Measurements from ENCODE around the gene LCK.

Gene LCK

DNA sequence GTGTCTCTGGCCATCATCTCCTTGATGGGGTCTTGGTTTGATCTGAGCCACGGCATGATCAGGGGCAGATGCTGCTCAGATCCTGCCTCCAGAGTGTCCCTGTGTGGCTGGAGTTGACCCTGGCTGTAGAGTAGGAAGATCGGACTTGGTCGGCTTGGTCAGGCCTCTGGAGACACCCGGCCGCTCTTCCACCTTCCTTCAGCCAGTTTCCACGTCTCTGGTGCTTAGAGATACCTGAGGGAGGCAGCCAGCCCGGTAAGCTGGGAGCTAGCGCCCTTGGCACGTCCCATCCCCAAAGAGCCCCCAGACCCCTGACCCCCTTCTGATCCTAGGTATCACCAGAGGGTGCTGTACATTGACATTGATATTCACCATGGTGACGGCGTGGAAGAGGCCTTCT, 76.1 kb downstream of the LCK start:
- DNase-seq (ENCODE audit: low spot score), result no peak

DNA sequence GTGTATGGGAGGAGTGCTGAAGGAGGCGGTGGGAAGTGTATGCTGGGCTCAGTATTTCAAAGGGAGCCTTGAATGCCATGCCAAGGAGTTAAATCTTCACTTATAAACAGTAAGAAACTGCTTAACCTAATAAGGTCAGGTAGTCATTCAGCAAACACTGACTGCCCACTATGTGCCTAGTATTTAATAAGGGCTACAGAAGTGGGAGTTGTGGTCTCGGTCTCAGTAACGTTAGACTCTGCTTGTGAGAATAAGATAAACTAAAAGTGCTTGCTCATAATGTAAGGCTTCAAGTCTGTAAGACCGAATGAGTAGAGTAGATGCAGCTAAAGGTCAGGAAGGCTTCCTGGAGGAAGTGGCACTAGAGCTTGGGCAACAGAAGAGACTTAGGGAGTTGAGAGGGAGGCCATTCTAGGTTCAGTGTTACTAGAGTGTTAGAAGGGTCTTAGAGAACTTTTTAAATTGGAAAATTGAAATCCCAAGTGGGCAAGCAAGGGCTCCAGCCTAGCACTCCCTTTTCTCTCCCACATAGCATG, 78.9 kb downstream of the LCK start:
- no peak for DNase-seq (ENCODE audit: low spot score)

GRCh38 chr1:32330558-32331151, 79.6 kb downstream of the LCK start:
- no peak for DNase-seq (ENCODE audit: low spot score)

DNA sequence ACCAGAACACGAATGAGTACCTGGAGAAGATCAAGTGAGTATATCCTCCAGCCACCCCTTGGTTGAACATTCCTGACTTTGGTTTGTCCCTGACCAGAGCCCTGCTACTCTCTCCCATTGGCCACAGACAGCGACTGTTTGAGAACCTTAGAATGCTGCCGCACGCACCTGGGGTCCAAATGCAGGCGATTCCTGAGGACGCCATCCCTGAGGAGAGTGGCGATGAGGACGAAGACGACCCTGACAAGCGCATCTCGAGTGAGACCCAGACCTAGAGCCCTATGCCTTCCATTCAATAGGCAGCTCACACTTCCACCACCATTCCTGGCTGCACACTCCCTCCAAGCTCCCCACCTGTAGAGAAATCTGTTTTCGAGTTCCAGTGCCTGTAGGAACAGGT, 80.5 kb downstream of the LCK start:
- no peak for DNase-seq (ENCODE audit: low spot score)

DNA sequence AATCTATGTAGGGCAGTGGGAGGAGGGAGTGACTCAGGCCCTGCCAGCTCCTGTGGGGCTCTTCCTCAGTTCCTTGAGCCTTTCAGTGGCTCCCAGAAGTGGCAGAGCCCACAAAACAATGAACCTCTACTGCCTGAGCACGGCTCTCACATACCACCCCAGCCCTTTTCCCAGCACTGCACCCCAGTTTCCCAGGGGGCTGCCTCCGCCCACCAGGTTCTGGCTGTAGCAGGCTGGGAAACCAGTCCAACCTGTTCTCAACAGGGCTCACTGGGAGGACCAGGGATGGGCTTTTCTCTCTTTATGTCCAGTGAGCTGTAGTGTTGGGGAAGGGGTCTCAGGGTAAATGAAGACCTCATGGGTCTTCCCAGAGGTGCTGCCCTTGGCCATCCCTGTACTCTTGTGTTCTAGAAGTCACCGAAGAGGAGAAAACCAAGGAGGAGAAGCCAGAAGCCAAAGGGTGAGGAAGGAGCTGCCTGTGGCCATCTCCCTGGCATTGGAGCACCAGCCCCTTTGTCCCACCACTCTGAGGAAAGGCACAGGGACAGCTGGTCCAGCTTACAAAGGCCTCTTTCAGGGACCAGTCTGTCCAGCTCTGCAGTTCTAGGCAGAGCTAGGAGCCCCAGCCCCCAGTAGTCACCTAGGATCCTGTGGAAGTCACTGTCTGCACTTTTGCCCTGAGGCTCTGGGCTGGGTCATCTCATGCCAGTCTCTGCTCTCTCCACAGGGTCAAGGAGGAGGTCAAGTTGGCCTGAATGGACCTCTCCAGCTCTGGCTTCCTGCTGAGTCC, 81.4 kb downstream of the LCK start:
- no peak for DNase-seq (ENCODE audit: low spot score)

GRCh38 chr1:32333251-32333963, 82.3 kb downstream of the LCK start:
- no peak for DNase-seq (ENCODE audit: low spot score)

DNA sequence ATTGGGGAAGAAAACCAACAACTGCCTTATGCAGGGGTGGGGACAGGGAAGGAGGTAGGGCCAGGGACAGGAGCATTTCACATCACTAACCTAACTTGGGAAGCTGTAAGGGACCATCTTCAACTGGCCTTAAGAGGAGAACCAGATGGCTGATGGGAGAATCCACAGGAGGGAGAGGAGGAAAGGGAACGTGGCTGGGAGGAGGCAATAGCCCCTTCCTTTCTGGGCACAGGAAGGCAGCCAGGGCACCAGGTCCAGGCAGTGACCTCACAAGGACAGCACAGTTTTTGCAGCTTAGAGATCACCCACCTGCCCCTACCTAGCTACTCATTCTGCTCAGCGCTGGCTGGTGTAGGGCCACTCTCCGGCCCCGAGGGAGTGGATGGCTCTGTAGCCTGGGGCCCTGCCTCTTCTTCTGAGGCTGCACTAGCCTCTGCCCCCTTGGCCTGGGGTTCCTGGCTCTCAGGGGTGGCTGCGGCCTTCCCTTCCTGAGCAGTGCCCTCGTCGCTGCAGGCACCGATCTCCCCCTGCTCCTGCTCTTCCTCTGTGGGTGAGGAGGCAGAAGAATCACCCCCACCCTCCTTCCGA, 83.3 kb downstream of the LCK start:
- no peak for DNase-seq (ENCODE audit: low spot score)

- DNase-seq (ENCODE audit: low spot score), result peak; percentile 57
Measured at GRCh38 chr1:32334864-32335534, 83.9 kb downstream of the LCK start.

DNA sequence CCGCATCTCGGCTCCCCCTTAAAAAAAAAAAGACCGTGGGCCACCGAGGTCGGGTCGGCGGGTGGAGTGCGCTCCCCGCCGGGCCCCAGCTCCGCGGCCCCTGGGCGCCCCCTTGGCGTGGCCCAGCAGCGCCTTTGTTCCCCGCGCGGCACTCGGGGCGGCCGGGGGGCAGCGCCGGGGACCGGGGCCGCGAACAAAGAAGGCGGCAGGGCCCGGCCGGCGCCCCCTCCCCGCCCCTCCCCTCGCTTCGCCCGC, 84.4 kb downstream of the LCK start:
- DNase-seq (ENCODE audit: low spot score), result no peak
